SU-DHL-6 (cell line): ENCODE data around the gene DDX24.

Source experiments
- H2AFZ ChIP-seq: fragments of 200-600 bp; sonication (generic); 2 replicates; pipeline ENCODE4 v1.6.1; 2014; ENCODE audit warnings: low read depth, mild to moderate bottlenecking, moderate library complexity, mixed read lengths, antibody characterized with exemption, low read length; ENCODE audit not compliant: severe bottlenecking
- H3F3A ChIP-seq: fragments of 200-600 bp; shearing (Covaris generic); 2 replicates; pipeline ENCODE4 v1.6.0; 2016; ENCODE audit warnings: antibody characterized with exemption, mild to moderate bottlenecking; ENCODE audit not compliant: insufficient read depth
- H3K27ac ChIP-seq: fragments of 200-600 bp; sonication (generic); 2 replicates; pipeline ENCODE4 v1.5.1; 2016; ENCODE audit warnings: low read depth, mild to moderate bottlenecking, low read length, moderate library complexity, mixed read lengths
- H3K27me3 ChIP-seq: fragments of 200-600 bp; sonication (generic), shearing (Covaris generic); 2 replicates; pipeline ENCODE4 v1.6.0; 2014; ENCODE audit warnings: mild to moderate bottlenecking, low read length
- H3K36me3 ChIP-seq: fragments of 200-600 bp; sonication (generic); 2 replicates; pipeline ENCODE4 v1.6.1; 2014; ENCODE audit warnings: mild to moderate bottlenecking, low read length, mixed read lengths
- H3K4me2 ChIP-seq: fragments of 300-600, 200-600 bp; shearing (Covaris generic), sonication (generic); 2 replicates; pipeline ENCODE4 v1.6.0; 2014; ENCODE audit warnings: low read length, low read depth, mild to moderate bottlenecking; ENCODE audit not compliant: poor library complexity, severe bottlenecking
- H3K4me3 ChIP-seq: fragments of 200-600 bp; sonication (generic); 2 replicates; pipeline ENCODE4 v1.5.1; 2014; ENCODE audit warnings: antibody characterized with exemption, low read length, mild to moderate bottlenecking, mixed read lengths; ENCODE audit not compliant: insufficient read depth, poor library complexity, severe bottlenecking
- H3K79me2 ChIP-seq: fragments of 200-600 bp; sonication (generic); 2 replicates; pipeline ENCODE4 v1.6.1; 2014; ENCODE audit warnings: mild to moderate bottlenecking, low read length, moderate library complexity; ENCODE audit not compliant: insufficient read depth
- H3K9ac ChIP-seq: fragments of 200-600 bp; sonication (generic); 2 replicates; pipeline ENCODE4 v1.7.0; 2014; ENCODE audit warnings: mild to moderate bottlenecking, low read length
- H3K9me2 ChIP-seq: fragments of 200-600 bp; sonication (generic); replicated peaks from 2 replicates; pipeline ENCODE4 v1.6.1; 2014; ENCODE audit warnings: low read length; ENCODE audit not compliant: insufficient read depth
- H3K9me3 ChIP-seq: fragments of 200-600 bp; sonication (generic); 2 replicates; pipeline ENCODE4 v1.6.1; 2014; ENCODE audit warnings: low read length, mixed read lengths; ENCODE audit not compliant: insufficient read depth
- H4K20me1 ChIP-seq: fragments of 200-600 bp; sonication (generic); 2 replicates; pipeline ENCODE4 v1.6.1; 2014; ENCODE audit warnings: low read depth, mild to moderate bottlenecking, antibody characterized with exemption, low read length, moderate library complexity, mixed read lengths
- CTCF ChIP-seq: fragments of 200-600 bp; sonication (generic); IDR thresholded peaks from one replicate; pipeline ENCODE4 v1.5.1; 2017; ENCODE audit warnings: antibody characterized with exemption, mild to moderate bottlenecking, low read length, moderate library complexity; ENCODE audit not compliant: insufficient read depth, poor library complexity, severe bottlenecking
- EZH2phosphoT487 ChIP-seq: fragments of 200-600 bp; sonication (generic), shearing (Covaris generic); conservative IDR thresholded peaks from 2 replicates; pipeline ENCODE4 v1.6.1; 2018; ENCODE audit warnings: mild to moderate bottlenecking, antibody characterized with exemption, low read length, moderate library complexity, mixed read lengths

The DDX24 gene

GRCh38 chr14:94043756-94044475 lies 37.1 kb downstream of the DDX24 start:
- no peak for TF ChIP-seq EZH2phosphoT487
- TF ChIP-seq CTCF, result no peak
- no peak overlapping the region for H3K9ac ChIP-seq
- H3K9me3 ChIP-seq, result no peaks in the 10 kb centered on the region
- H3K9me2 ChIP-seq, result no peaks in the 10 kb centered on the region
- no peaks in the 10 kb centered on the region for H3K27me3 ChIP-seq
- H4K20me1 ChIP-seq, result no peaks in the 10 kb centered on the region
- H3K36me3 ChIP-seq, result no peaks in the 10 kb centered on the region
- H3F3A ChIP-seq, result no peaks in the 10 kb centered on the region
- no peak overlapping the region for H2AFZ ChIP-seq
- H3K79me2 ChIP-seq, result no peaks in the 10 kb centered on the region
- no peak overlapping the region for H3K4me3 ChIP-seq
- H3K27ac ChIP-seq, result no peak overlapping the region
- no peak overlapping the region for H3K4me2 ChIP-seq

- Histone ChIP-seq H3K9ac (no peak overlapping the region), H3K4me2 (no peak overlapping the region), H4K20me1 (no peaks in the 10 kb centered on the region), H3K36me3 (no peaks in the 10 kb centered on the region), H3K9me2 (no peaks in the 10 kb centered on the region), H3K4me3 (no peak overlapping the region), H3K27me3 (no peaks in the 10 kb centered on the region), H3K79me2 (no peaks in the 10 kb centered on the region), H3F3A (no peaks in the 10 kb centered on the region), H2AFZ (no peak overlapping the region), H3K9me3 (no peaks in the 10 kb centered on the region), H3K27ac (no peak overlapping the region)
- no peak for TF ChIP-seq CTCF
- TF ChIP-seq EZH2phosphoT487, result no peak
Observed at GRCh38 chr14:94043111-94043755, 37.8 kb downstream of the DDX24 start.

GRCh38 chr14:94042433-94043091 lies 38.4 kb downstream of the DDX24 start:
- Histone ChIP-seq H3K4me3 (no peak overlapping the region), H3K79me2 (no peaks in the 10 kb centered on the region), H3K9me3 (no peaks in the 10 kb centered on the region), H4K20me1 (no peaks in the 10 kb centered on the region), H3K9ac (no peak overlapping the region), H3F3A (no peaks in the 10 kb centered on the region), H2AFZ (no peak overlapping the region), H3K4me2 (no peak overlapping the region), H3K36me3 (no peaks in the 10 kb centered on the region), H3K27me3 (no peaks in the 10 kb centered on the region), H3K9me2 (no peaks in the 10 kb centered on the region), H3K27ac (no peak overlapping the region)
- no peak for TF ChIP-seq EZH2phosphoT487
- no peak for TF ChIP-seq CTCF
